T-helper 22 cell (primary cell): ENCODE data around the gene MAX.
A peak's percentile ranks its signal among the peaks of the same experiment; 100 is the strongest.

Experiments
- DNase-seq: peaks from one replicate; pipeline ENCODE4 v3.0.0-alpha.2; 2020; ENCODE audit warnings: low read depth

Gene MAX

GRCh38 chr14:65102441-65103149 lies at the start of gene MAX:
TSS of gene MAX (minus strand) at chr14:65102517. CDS start at chr14:65102339, 178 bp downstream.
- peak; percentile 99 for DNase-seq

GRCh38 chr14:65151609-65151956 lies 49.3 kb upstream of the MAX start:
- no peak for DNase-seq

GRCh38 chr14:65150898-65151608 lies 48.7 kb upstream of the MAX start:
- DNase-seq = no peak

GRCh38 chr14:65149116-65149515 lies 46.8 kb upstream of the MAX start:
- DNase-seq = no peak

- no peak for DNase-seq
These were observed 41.9 kb upstream of the MAX start for GRCh38 chr14:65144170-65144569.

- no peak for DNase-seq
These were observed 40.8 kb upstream of the MAX start for GRCh38 chr14:65142914-65143625.

- DNase-seq = no peak
These were observed 40.1 kb upstream of the MAX start for GRCh38 chr14:65142429-65142828.

GRCh38 chr14:65141523-65141922 lies 39.2 kb upstream of the MAX start:
- no peak for DNase-seq

GRCh38 chr14:65137648-65138307 lies 35.5 kb upstream of the MAX start:
- no peak for DNase-seq

- DNase-seq = no peak
These were observed 32.6 kb upstream of the MAX start for GRCh38 chr14:65134651-65135579.

- no peak for DNase-seq
These were observed 30.5 kb upstream of the MAX start for GRCh38 chr14:65132855-65133254.

GRCh38 chr14:65131301-65131701 lies 29.0 kb upstream of the MAX start:
- no peak for DNase-seq

- no peak for DNase-seq
These were observed 25.8 kb upstream of the MAX start for GRCh38 chr14:65128096-65128495.

GRCh38 chr14:65117769-65118745 lies 15.7 kb upstream of the MAX start:
- DNase-seq = no peak

GRCh38 chr14:65115615-65116014 lies 13.3 kb upstream of the MAX start:
- no peak for DNase-seq

- DNase-seq = no peak
These were observed 8.2 kb upstream of the MAX start for GRCh38 chr14:65110525-65110924.

GRCh38 chr14:65109357-65109756 lies 7.0 kb upstream of the MAX start:
- DNase-seq = no peak

GRCh38 chr14:65107200-65107599 lies 4.9 kb upstream of the MAX start:
- DNase-seq = no peak

GRCh38 chr14:65106736-65107135 lies 4.4 kb upstream of the MAX start:
- no peak for DNase-seq

GRCh38 chr14:65106316-65106715 lies 4.0 kb upstream of the MAX start:
- no peak for DNase-seq
